PC-3 (cell line): ENCODE measurements around the gene NUDCD2.

Experiments used
- CTCF ChIP-seq: fragments of 300-600 bp; sonication (generic); conservative IDR thresholded peaks from 2 replicates; pipeline ENCODE4 v1.5.1; 2017; ENCODE audit warnings: antibody characterized with exemption, low read depth, mild to moderate bottlenecking, low read length
- EZH2 ChIP-seq: fragments of 300-600 bp; sonication (generic); IDR thresholded peaks from one replicate; pipeline ENCODE4 v1.6.1; 2017; ENCODE audit warnings: antibody characterized with exemption, mild to moderate bottlenecking, low read length; ENCODE audit not compliant: unreplicated experiment

DNA sequence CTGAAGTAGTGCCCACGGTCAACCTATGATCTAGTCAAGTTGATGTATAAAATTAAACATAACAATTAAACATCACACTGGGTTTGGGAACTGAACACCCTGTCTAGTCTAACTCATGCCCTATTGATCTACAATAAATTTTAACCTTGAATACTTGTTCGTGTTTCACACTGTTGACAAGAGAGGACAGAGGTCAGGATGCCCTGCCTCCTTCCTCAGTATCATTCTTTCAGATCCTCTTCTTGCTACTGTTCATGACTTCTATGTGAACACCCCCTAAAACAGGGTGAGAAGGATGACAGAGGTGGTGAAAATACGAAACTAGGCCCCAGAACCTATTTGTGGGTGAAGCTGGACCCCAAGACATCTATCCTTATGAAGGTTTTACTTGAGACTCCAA is 37.4 kb upstream of the NUDCD2 start:
- TF ChIP-seq CTCF: no peak
- TF ChIP-seq EZH2: no peak
